ENCODE data around the gene SETD5. TPM values are rescaled to one million over a fixed set of nuclear protein-coding genes. Genes with fewer than 3 reads are reported as not detected.

The SETD5 gene
- total and polyA plus RNA-seq, 2 donors (not counting 1 experiment from before 2014, with no cell fraction given), result 53.7 to 62.5 TPM

DNA sequence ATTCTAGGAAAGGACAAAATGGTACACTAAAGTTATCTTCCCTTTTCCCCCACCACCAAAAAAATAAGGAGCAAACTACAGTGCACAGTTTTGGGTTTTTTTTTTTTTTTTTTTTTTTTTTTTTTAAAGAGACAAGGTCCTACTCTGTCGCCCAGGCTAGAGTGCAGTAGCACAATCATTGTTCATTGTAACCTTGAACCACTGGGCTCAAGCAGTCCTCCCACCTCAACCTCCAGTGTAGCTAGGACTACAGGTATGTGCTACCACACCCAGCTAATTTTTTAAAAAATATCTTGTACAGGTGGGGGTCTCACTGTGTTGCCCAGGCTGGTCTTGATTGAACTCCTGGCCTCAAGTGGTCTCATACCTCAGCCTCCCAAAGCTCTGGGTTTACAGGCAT is 14.9 kb downstream of the SETD5 start:
- Histone ChIP-seq H3K36me3 (ENCODE audit: control insufficient read depth, insufficient read depth, low read length) (no peaks in the 10 kb centered on the region), H3K27me3 (ENCODE audit: control insufficient read depth, insufficient read depth, low read length) (no peaks in the 10 kb centered on the region), H3K9me3 (ENCODE audit: control insufficient read depth, insufficient read depth, low read depth, low read length) (no peaks in the 10 kb centered on the region), H3K27ac (ENCODE audit: insufficient read depth, low read length) (no peak overlapping the region), H3K4me2 (ENCODE audit: extremely low read depth, insufficient read depth, low read length) (no peak overlapping the region), H3K4me1 (ENCODE audit: control insufficient read depth, extremely low read depth, insufficient read depth, low read length) (peaks cover 7% of the 10 kb centered on the region), H3K79me2 (ENCODE audit: control insufficient read depth, insufficient read depth, low read length) (peaks cover 99% of the 10 kb centered on the region), H3K4me3 (replicated peaks in 1 of 4; ENCODE audit: control extremely low read depth in 1 of 4, insufficient read depth in 1 of 4, low read depth in 3 of 4, low read length in 4 of 4) (no peak overlapping the region), H3K9ac (ENCODE audit: insufficient read depth, low read length) (no peak overlapping the region), H2AFZ (ENCODE audit: low read length) (no peak overlapping the region), H4K20me1 (ENCODE audit: control insufficient read depth, extremely low read depth, insufficient read depth, low read length) (peaks cover 13% of the 10 kb centered on the region)
- DNase-seq (ENCODE audit: low read depth in 2 of 2), result no peak
- no peak for TF ChIP-seq EZH2 (IDR thresholded peaks at IDR 0.05; ENCODE audit: low read length, missing control alignments)
- TF ChIP-seq, protein P1, sequence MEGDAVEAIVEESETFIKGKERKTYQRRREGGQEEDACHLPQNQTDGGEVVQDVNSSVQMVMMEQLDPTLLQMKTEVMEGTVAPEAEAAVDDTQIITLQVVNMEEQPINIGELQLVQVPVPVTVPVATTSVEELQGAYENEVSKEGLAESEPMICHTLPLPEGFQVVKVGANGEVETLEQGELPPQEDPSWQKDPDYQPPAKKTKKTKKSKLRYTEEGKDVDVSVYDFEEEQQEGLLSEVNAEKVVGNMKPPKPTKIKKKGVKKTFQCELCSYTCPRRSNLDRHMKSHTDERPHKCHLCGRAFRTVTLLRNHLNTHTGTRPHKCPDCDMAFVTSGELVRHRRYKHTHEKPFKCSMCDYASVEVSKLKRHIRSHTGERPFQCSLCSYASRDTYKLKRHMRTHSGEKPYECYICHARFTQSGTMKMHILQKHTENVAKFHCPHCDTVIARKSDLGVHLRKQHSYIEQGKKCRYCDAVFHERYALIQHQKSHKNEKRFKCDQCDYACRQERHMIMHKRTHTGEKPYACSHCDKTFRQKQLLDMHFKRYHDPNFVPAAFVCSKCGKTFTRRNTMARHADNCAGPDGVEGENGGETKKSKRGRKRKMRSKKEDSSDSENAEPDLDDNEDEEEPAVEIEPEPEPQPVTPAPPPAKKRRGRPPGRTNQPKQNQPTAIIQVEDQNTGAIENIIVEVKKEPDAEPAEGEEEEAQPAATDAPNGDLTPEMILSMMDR (conservative IDR thresholded peaks at IDR 0.05 in 1 of 2, IDR thresholded peaks at IDR 0.05 in 1 of 2; ENCODE audit: low read depth in 1 of 2, low read length in 2 of 2), result no peak

DNA sequence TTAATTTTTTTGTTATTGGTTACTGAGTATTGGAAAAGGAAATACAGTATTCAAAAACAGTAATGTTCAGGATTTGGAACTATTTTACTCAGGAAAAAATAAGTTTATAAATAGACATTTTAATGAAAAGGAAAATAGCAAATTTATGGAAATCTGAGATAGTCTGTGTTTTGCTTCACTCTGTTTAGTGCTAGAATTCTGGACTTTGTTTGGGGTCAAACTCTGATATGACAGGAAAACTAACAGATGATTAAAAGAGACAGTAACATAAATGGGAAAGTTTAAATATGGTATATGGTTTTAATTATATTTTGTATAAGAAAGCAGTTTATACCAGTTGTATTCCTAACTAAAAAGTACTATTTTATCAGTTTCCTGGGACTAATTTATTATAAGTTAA is 17.4 kb downstream of the SETD5 start:
- no peak overlapping the region for H3K9ac ChIP-seq (ENCODE audit: insufficient read depth, low read length)
- H3K27ac ChIP-seq (ENCODE audit: insufficient read depth, low read length), result no peak overlapping the region
- DNase-seq (ENCODE audit: low read depth in 2 of 2), result no peak
- no peaks in the 10 kb centered on the region for H3K36me3 ChIP-seq (ENCODE audit: control insufficient read depth, insufficient read depth, low read length)
- no peaks in the 10 kb centered on the region for H3K27me3 ChIP-seq (ENCODE audit: control insufficient read depth, insufficient read depth, low read length)
- no peak overlapping the region for H3K4me3 ChIP-seq (replicated peaks in 1 of 4; ENCODE audit: control extremely low read depth in 1 of 4, insufficient read depth in 1 of 4, low read depth in 3 of 4, low read length in 4 of 4)
- H4K20me1 ChIP-seq (ENCODE audit: control insufficient read depth, extremely low read depth, insufficient read depth, low read length), result peaks cover 13% of the 10 kb centered on the region
- no peaks in the 10 kb centered on the region for H3K9me3 ChIP-seq (ENCODE audit: control insufficient read depth, insufficient read depth, low read depth, low read length)
- H3K4me1 ChIP-seq (ENCODE audit: control insufficient read depth, extremely low read depth, insufficient read depth, low read length), result peaks cover 7% of the 10 kb centered on the region
- no peak for TF ChIP-seq EZH2 (IDR thresholded peaks at IDR 0.05; ENCODE audit: low read length, missing control alignments)
- H3K79me2 ChIP-seq (ENCODE audit: control insufficient read depth, insufficient read depth, low read length), result peaks cover 97% of the 10 kb centered on the region
- no peak overlapping the region for H2AFZ ChIP-seq (ENCODE audit: low read length)
- H3K4me2 ChIP-seq (ENCODE audit: extremely low read depth, insufficient read depth, low read length), result no peak overlapping the region

- H3K4me2 ChIP-seq (ENCODE audit: extremely low read depth, insufficient read depth, low read length), result no peak overlapping the region
Observed at GRCh38 chr3:9415485-9416138, 18.2 kb downstream of the SETD5 start.

More at GRCh38 chr3:9415485-9416138, 18.2 kb downstream of the SETD5 start:
- peaks cover 13% of the 10 kb centered on the region for H4K20me1 ChIP-seq (ENCODE audit: control insufficient read depth, extremely low read depth, insufficient read depth, low read length)
- no peak overlapping the region for H3K9ac ChIP-seq (ENCODE audit: insufficient read depth, low read length)
- H2AFZ ChIP-seq (ENCODE audit: low read length), result no peak overlapping the region
- peak overlapping the region; percentile 54 for H3K27ac ChIP-seq (ENCODE audit: insufficient read depth, low read length)
- peaks cover 97% of the 10 kb centered on the region for H3K79me2 ChIP-seq (ENCODE audit: control insufficient read depth, insufficient read depth, low read length)
- no peak overlapping the region for H3K4me3 ChIP-seq (replicated peaks in 1 of 4; ENCODE audit: control extremely low read depth in 1 of 4, insufficient read depth in 1 of 4, low read depth in 3 of 4, low read length in 4 of 4)
- TF ChIP-seq, protein P1 (conservative IDR thresholded peaks at IDR 0.05 in 1 of 2, IDR thresholded peaks at IDR 0.05 in 1 of 2; ENCODE audit: low read depth in 1 of 2, low read length in 2 of 2), result no peak
- TF ChIP-seq EZH2 (IDR thresholded peaks at IDR 0.05; ENCODE audit: low read length, missing control alignments), result no peak
- no peaks in the 10 kb centered on the region for H3K9me3 ChIP-seq (ENCODE audit: control insufficient read depth, insufficient read depth, low read depth, low read length)
- peaks cover 7% of the 10 kb centered on the region for H3K4me1 ChIP-seq (ENCODE audit: control insufficient read depth, extremely low read depth, insufficient read depth, low read length)
- no peak for DNase-seq (ENCODE audit: low read depth in 2 of 2)
- H3K36me3 ChIP-seq (ENCODE audit: control insufficient read depth, insufficient read depth, low read length), result no peaks in the 10 kb centered on the region
- no peaks in the 10 kb centered on the region for H3K27me3 ChIP-seq (ENCODE audit: control insufficient read depth, insufficient read depth, low read length)

All from fibroblast of lung (primary cell).